ENCODE data around the gene CYLD. TPM values are rescaled to one million over a fixed set of nuclear protein-coding genes. Genes with fewer than 3 reads are reported as not detected.

The CYLD gene
- total RNA-seq, 1 experiment from 2014 or later = 12.5 TPM

DNA sequence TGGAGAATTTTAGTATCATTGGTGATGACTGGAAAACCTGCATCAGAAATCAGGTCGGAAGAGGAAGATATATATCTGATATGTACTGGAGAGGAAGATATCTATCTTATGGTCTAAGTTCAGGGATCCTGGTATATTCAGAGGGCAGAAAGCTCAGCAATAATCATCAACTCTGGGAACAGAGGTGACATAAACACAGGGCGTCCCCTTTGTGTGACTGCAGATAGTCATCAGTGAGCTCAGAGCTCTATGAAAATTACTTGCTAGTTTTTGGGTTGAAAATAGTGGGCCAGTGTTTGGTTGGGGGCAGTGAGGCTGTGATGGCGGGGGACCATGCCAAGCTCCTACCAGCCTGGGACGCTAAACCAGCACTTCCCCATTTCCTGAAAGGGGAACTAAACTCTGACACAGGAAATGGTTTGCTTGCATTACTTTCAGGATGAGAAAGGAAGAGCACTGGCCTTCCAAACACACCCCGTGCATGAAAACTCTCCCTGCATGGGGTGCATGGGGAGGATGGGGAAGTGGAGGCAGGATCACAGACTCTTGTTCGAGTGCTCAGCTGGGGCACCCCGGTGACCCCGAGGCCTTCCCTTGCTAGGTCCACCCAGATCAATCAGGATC is 32.7 kb upstream of the CYLD start:
- TF ChIP-seq, protein P1, sequence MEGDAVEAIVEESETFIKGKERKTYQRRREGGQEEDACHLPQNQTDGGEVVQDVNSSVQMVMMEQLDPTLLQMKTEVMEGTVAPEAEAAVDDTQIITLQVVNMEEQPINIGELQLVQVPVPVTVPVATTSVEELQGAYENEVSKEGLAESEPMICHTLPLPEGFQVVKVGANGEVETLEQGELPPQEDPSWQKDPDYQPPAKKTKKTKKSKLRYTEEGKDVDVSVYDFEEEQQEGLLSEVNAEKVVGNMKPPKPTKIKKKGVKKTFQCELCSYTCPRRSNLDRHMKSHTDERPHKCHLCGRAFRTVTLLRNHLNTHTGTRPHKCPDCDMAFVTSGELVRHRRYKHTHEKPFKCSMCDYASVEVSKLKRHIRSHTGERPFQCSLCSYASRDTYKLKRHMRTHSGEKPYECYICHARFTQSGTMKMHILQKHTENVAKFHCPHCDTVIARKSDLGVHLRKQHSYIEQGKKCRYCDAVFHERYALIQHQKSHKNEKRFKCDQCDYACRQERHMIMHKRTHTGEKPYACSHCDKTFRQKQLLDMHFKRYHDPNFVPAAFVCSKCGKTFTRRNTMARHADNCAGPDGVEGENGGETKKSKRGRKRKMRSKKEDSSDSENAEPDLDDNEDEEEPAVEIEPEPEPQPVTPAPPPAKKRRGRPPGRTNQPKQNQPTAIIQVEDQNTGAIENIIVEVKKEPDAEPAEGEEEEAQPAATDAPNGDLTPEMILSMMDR (conservative IDR thresholded peaks at IDR 0.05) = no peak
- H3K56ac ChIP-seq (ENCODE audit: insufficient read length, low read depth, low read length) = no peak overlapping the region
- Mint-ChIP-seq H3K27me3 (ENCODE audit: low read depth) (peaks cover 3% of the 10 kb centered on the region), H3K9me3 (peaks cover 12 to 13% of the 10 kb centered on the region in 2 experiments), H3K4me3 (no peak overlapping the region), H3K27ac (no peak overlapping the region), H3K4me1 (peaks cover 2 to 4% of the 10 kb centered on the region in 2 experiments; a peak in 1 of 4 replicates), H3K36me3 (ENCODE audit: insufficient read depth in 1 of 3, low read depth in 3 of 3) (peaks cover 3 to 8% (median 7%) of the 10 kb centered on the region in 3 experiments; a peak in 6 of 7 replicates)
- no peaks in the 10 kb centered on the region for H3K79me2 ChIP-seq (ENCODE audit: insufficient read depth, low read length)
- no peak overlapping the region for H3K9ac ChIP-seq (ENCODE audit: extremely low read depth, insufficient read length, low read length)
- no peaks in the 10 kb centered on the region for H4K20me1 ChIP-seq (ENCODE audit: control insufficient read depth, insufficient read depth, insufficient read length)
- no peak overlapping the region for H3T11ph ChIP-seq (ENCODE audit: low read length)
- no peaks in the 10 kb centered on the region for H3K4me1 ChIP-seq (ENCODE audit: insufficient read depth, low read length)
- no peak overlapping the region for H3K4me2 ChIP-seq (ENCODE audit: insufficient read depth, insufficient read length, low read length)
- H3K9me3 ChIP-seq (ENCODE audit: control insufficient read depth, low read depth, low read length) = peaks cover under 1% of the 10 kb centered on the region
- no peak overlapping the region for H2BK15ac ChIP-seq (ENCODE audit: low read depth, low read length)
- no peak overlapping the region for H3K14ac ChIP-seq (ENCODE audit: insufficient read depth, low read length)
- no peak overlapping the region for H2AK5ac ChIP-seq (ENCODE audit: insufficient read length, low read length)
- H2BK120ac ChIP-seq (ENCODE audit: low read depth, low read length, poor library complexity, severe bottlenecking) = no peak overlapping the region
- H2BK20ac ChIP-seq (ENCODE audit: low read depth, low read length, poor library complexity, severe bottlenecking) = no peak overlapping the region
- H4K8ac ChIP-seq (replicated peaks; ENCODE audit: insufficient read length, low read depth, low read length) = no peak overlapping the region
- no peak overlapping the region for H3K23ac ChIP-seq (ENCODE audit: insufficient read length, low read depth, low read length)
- no peak for DNase-seq
- H2BK12ac ChIP-seq (ENCODE audit: insufficient read length, low read depth, low read length) = no peak overlapping the region
- H2BK5ac ChIP-seq (ENCODE audit: insufficient read length, low read length) = no peak overlapping the region
- H3K79me1 ChIP-seq (ENCODE audit: insufficient read depth, low read depth, low read length, poor library complexity, severe bottlenecking) = no peaks in the 10 kb centered on the region
- no CpG with 5 or more reads among the region's 8 CpGs for WGBS (ENCODE audit: extremely low coverage, insufficient read length, low lambda C conversion rate)
- no peaks in the 10 kb centered on the region for H3K23me2 ChIP-seq (ENCODE audit: insufficient read length, low read depth, low read length, poor library complexity, severe bottlenecking)
- H3K27me3 ChIP-seq (ENCODE audit: insufficient read depth, low read length) = no peaks in the 10 kb centered on the region
- H3K18ac ChIP-seq (ENCODE audit: insufficient read length, low read depth, low read length) = no peak overlapping the region
- no peak overlapping the region for H3K27ac ChIP-seq (ENCODE audit: insufficient read length, low read depth, low read length)
- H4K91ac ChIP-seq (ENCODE audit: insufficient read length, low read depth, low read length) = no peak overlapping the region
- no peak overlapping the region for H4K5ac ChIP-seq (ENCODE audit: insufficient read length, low read depth, low read length)
- H2AFZ ChIP-seq (ENCODE audit: low read length) = no peak overlapping the region
- no peak overlapping the region for H3K4ac ChIP-seq (ENCODE audit: low read depth, low read length)

Data from H9 (cell line).